NOMO-1 treated with dmso at 0.1 percent for 144 hours (cell line): ENCODE measurements around the gene STX19.
A peak's percentile ranks its signal among the peaks of the same experiment; 100 is the strongest.
"Not testable (repeated sequence)": the region's sequence is repeated elsewhere in the genome, so short reads cannot be mapped to it uniquely, and the experiment has no call there.

ENCODE experiments used
- DNase-seq: peaks from one replicate; lab custom pipeline; 2025; ENCODE audit not compliant: unreplicated experiment; lab: John Stamatoyannopoulos, UW

The STX19 gene

GRCh38 chr3:94028093-94028837, at the start of gene STX19:
Gene STX19 (minus strand): TSS chr3:94028597. CDS start chr3:94015269, 13,328 bp downstream.
- no peak for DNase-seq

- DNase-seq, result no peak
Measured at GRCh38 chr3:94076055-94076454, 47.7 kb upstream of the STX19 start.

GRCh38 chr3:94071713-94072284, 43.4 kb upstream of the STX19 start:
- no peak for DNase-seq

GRCh38 chr3:94070341-94070911, 42.0 kb upstream of the STX19 start:
- no peak for DNase-seq

- DNase-seq, result no peak
Measured at GRCh38 chr3:94069194-94069813, 40.9 kb upstream of the STX19 start.

GRCh38 chr3:94066506-94067500, 38.4 kb upstream of the STX19 start:
- no peak for DNase-seq

GRCh38 chr3:94065819-94066480, 37.6 kb upstream of the STX19 start:
- no peak for DNase-seq

- DNase-seq, result no peak
Measured at GRCh38 chr3:94065122-94065521, 36.7 kb upstream of the STX19 start.

- DNase-seq, result no peak
Measured at GRCh38 chr3:94064243-94064860, 36.0 kb upstream of the STX19 start.

GRCh38 chr3:94063496-94064119, 35.2 kb upstream of the STX19 start:
- no peak for DNase-seq

GRCh38 chr3:94062513-94063404, 34.4 kb upstream of the STX19 start, which contains the start of the genes DHFR2 and NSUN3:
Gene DHFR2 (minus strand): TSS chr3:94062916. CDS start chr3:94061511, 1,405 bp downstream.
Gene NSUN3 (plus strand): TSS chr3:94063061. CDS start chr3:94063127, 66 bp downstream.
- DNase-seq, result peak; percentile 85

GRCh38 chr3:94061297-94061696, 32.9 kb upstream of the STX19 start:
- DNase-seq, result no peak

GRCh38 chr3:94050546-94050945, 22.1 kb upstream of the STX19 start:
- DNase-seq, result no peak

- no peak for DNase-seq
Measured at GRCh38 chr3:94049267-94049666, 20.9 kb upstream of the STX19 start.

- DNase-seq, result no peak
Measured at GRCh38 chr3:94046533-94046932, 18.1 kb upstream of the STX19 start.

- DNase-seq, result not testable (repeated sequence)
Measured at GRCh38 chr3:94044100-94044936, 15.9 kb upstream of the STX19 start.

- DNase-seq, result no peak
Measured at GRCh38 chr3:94043285-94043684, 14.9 kb upstream of the STX19 start.
